CD1c-positive myeloid dendritic cell (primary cell): ENCODE measurements around the gene PALMD.

Source experiments
- DNase-seq: peaks from one replicate; pipeline ENCODE4 v3.0.0-alpha.2; 2016; ENCODE audit errors: extremely low spot score

PALMD gene

DNA sequence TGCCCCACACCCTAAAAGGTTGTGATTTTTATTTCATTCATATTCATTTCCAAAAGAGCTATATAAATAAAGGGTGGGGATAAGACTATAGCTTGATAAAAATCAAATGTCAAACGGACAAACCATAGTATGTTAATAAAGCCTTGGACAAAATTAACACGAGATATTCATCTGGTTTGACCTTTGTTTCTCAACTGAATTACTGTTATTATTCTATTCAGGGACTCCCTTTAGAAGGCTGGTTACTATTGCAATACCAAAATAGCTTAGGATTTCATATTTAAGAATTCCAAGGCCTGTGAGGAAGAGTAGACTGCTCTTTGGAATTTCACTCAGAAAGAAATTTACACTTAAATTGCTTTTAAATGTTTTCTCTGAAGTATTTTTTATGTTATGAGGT lies 10.2 kb upstream of the PALMD start:
- DNase-seq: no peak

DNA sequence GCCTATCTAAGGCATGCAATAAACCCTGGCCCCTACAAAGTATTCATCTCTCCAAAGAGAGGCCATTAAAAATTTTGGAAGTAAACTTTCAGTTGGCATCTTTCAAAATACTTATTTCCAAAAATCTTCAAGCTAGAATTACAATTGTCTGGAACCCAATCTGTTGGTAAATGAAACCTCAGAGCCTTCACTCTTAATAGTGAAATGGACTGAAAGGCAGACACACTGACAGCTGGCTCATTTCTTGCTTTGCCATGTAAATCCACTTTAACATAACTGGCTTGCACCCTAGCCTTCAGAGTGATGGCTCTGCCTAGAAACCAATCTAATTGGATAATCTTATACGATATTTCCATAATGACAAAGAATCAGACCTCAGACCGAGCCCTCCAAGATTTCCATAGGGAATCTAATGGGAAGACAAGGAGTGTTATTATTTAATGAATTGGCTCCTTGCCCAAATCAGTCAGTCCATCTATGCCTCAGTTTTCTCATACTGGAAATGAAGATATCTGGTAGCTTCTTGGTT lies 9.2 kb upstream of the PALMD start:
- DNase-seq: no peak

DNA sequence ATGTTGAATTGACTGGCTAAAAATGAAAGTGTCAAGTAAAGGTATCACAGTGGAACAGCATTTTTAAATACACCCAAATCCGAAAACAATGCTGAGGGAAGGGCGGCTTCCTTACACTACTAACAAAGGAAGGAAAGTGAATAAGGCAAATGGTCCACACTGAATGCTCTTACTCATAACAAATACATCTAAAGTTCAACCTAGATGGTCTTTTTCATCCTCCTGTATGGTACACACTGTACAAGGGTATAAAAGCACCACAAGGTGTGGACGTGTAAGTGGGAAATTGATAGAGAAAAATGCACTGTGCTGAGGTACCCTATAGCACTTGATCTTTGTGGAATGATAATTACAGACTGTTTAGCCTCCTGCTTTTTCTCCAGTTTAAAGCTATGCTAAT lies 7.1 kb upstream of the PALMD start:
- no peak for DNase-seq

DNA sequence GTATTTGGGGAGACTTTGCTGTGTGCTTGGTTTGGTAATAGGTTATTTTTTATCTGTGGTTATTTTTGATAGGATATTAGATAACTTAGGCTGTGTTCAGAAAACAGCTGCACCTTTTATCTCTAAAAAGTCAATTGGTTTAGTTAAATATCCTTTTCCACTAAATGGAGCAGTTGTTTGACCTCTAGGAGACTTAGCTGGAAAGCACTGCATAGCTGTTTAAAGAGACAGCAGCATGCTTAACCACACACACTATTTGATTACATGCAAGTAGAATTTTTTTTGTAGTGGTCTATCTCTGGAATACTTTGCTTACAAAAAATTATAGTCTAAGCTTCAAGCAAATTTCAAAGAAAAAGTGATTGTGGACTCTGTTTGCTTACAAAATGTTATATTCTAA lies 6.5 kb upstream of the PALMD start:
- DNase-seq: no peak

DNA sequence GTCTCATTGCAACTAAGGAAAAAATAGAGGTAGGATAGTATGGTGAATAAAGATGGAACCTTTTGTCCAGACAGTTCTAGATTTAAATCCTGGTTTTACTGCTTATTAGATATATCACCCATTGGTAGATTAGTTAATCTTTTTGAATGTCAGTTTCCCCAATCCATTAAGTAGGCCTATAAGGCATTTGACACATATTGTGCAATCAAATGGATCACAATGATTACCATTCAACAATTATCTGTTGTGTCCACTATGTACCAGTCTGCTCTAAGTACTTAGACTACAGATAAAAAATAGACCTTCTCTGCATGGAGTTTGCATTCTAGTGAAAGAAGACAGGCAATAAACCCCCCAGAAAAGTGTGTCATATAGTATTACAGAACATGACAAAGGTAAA lies 6.0 kb upstream of the PALMD start:
- DNase-seq: no peak

DNA sequence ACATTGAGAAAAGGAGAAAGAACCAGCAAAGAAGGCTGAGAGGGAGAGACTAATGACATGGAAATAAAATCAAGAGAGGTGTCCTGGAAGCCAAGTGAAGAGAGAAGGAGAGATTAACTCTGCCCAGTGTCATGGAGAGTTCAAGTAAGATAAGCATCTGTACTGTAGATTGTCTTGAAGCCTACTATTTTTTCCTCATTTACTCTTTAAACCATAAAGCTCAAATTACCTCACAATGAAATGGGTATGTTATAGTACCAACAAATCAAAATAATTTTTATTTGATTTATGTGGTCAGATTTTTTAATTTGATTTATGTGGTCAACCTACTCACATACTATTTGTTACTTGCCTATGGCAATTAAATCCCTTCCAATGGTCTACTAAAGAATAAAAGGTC lies 5.2 kb upstream of the PALMD start:
- no peak for DNase-seq

DNA sequence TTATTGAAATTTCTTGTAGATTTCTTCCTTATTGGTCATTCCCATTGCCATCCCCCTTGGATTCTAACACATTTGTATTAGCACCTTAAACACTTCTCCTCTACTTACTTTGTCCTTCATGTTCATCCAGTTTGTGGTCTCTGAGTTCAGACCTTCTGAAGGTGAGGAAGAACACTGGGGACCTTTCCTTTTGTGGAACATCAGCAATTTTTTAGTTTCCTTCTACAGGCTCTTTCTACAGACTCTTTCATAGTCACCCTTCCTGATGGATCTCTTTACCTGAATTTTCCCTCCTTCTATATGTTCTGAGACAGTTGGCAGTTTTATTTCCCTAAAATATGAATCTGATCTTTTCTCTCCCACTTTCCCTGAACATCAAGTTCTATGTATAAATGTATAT lies 4.4 kb upstream of the PALMD start:
- DNase-seq: no peak

DNA sequence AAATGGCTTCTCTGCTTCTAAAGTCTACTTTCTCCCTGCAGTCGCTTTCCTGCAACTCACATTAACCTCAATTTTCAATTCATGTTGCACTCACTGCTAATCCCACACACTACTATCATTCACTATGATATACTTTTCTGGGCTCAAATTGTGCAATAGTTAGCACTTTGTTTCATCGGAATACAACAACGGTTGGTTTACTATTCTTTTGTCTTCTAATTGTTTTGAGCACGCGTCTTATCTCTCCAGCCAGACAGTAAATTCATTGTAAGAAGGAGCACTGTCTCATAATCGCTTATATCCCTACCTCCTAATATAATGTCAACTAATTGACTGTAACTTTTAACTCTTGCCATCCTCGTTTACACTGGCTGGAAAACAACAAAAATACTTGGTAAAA lies 3.9 kb upstream of the PALMD start:
- no peak for DNase-seq

DNA sequence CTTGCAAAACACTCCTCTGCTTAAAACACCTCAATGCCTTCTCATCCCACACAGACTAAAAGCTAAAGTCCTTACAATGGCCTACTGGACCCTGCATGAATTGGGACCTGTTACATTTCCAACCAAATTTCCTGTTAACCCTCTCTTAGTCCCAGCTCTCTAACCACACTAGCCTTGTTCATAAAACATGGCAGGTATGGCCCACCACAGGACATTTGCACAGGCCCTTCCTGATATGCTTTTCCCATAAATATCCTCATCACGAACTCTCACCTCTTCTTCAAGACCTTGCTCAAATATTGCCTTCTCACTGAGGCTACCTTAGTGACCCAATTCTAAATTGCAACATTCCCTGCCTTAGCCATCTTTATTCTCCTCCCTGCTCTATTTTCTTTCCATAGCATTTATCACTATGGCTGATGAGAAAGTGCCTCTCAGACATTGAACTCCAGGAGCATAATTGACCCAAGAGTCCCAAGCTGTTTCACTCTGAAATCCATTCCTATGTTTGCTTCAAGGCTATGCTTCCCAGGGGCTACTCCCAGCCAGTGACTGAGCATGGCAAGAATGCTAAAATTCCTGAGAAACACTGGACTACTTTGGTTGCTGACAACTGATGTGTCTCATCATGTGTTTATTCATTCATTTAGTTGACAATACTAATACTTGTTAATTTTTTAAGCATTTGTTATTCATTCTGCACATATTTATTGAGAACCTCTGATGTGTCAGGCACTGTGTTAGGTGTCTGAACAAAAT lies 2.7 kb upstream of the PALMD start:
- DNase-seq: no peak

DNA sequence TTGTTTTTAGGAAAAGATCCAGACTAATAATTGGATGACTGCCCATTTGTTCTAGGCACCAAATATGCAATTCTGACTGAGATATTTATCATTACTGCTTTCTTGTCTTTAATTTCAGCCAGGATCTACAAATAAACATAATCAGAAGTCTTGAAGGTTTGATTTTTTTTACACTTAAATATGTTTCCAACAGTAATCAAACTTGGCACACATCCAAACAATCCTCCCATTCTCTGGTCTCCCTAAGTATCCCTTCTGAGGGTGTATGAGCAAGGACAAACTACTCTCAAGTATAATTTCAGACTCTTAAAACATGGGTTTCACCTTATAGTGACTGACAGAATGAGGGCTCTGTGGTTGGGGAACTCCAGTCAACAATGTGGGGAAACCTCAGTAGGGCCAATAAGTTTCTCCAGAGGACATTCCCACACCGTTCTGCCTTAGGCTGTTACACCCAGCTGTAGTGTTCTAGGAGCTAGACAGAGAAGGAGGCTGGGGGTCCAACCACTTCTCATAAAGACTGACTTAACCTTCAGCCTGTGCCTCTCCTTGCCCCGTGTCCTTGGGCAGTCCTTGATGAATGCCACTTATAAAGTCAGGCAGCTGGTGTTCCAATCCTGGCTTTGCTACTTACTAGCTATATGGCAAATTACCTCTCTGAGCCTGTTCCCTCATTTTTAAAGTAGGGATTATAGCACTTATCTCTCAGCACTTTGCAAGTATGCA lies 1.5 kb upstream of the PALMD start:
- no peak for DNase-seq

DNA sequence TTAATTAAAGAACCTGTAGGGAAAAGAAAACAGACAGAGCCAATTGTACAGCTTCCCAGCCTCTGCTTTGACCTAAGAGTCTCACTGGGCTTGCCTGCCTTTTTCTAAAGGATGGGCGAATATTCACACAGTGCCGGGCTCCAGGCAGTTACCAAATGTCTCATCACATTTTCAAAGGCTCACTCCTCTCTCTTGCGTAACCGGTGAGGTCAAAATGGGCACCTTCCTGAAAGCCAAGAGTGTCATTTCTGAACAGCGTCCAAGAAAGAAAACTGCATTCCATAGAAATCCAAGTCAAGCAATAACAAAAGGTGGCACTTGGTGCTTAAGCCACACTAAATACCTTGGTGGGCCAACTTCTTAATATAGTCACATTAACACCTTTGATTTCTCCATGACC lies 710 bp upstream of the PALMD start:
- DNase-seq: no peak

DNA sequence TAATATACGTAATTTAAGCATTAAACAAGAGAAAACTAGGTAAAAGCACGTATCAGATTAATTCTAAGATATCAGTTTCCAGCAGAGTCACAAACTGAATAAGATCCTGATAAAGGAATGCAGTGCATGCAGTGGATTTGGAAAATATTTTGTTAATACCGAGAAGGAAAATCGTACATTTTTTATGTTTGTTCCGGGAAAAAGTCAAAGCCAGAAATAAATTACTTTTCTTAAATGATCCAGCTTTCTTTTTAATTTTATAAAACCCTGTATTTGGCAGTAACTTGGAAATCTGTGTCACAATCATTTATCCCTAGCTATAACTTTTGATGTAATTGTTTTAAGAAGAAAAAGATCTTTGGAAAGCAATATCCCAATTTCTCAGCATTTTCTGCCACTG lies 955 bp downstream of the PALMD start:
- DNase-seq: no peak

DNA sequence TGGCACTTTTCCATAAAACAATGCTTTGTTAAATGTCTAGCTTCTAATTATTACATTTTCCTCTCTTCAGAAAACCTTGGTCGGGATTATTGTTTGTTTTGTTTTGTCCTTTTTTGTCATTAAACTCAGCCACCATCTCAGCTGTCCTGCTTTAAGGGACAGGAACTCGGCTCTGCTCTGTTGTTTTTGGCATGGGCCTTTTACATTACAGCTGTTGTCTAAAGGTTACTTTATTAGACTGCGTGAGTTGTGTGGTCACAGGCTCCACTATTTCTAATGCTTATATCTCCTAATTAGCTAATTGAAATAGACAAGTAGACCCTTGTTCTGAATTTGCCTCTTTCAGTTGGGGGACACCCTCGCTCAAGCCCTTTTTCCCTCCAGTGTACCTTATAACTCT lies 1.6 kb downstream of the PALMD start:
- DNase-seq: no peak

DNA sequence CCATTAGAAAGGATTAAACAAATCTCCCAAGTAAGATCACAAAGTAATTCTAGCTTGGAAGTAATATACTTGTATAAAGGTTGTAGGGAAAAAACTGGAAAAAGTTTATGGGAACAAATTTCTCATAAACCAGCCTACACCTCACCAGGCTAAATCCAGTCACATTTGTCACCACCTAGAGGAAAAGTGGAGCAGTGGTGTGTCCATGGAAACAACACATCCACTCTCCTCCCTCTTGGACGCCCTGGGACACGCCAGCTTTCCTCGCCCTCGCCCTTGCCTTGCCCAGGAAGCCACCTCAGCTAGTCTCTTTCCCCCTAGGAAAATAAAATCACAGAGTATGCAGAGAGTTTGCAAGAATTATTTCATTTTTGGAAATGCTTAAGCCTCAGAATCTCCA lies 2.2 kb downstream of the PALMD start:
- DNase-seq: no peak

DNA sequence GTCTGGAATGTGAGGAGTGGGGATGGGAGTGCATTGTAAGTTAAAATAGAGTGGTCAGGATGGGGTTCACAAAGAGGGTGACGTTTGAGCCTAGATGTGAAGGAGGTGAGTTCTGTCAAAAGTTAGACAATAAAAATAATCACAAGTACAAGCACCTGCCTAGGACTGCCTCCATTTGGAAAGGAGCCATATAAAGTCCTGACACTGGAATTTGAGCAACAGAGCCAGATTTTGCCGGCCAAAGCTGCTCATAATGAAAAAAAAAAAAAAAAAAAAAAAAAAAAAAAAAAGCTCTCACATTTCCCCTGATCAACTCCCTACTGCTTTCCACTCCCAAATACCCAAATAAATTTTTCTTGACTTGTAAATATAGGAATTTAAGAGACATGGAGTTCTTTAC lies 4.1 kb downstream of the PALMD start:
- no peak for DNase-seq

DNA sequence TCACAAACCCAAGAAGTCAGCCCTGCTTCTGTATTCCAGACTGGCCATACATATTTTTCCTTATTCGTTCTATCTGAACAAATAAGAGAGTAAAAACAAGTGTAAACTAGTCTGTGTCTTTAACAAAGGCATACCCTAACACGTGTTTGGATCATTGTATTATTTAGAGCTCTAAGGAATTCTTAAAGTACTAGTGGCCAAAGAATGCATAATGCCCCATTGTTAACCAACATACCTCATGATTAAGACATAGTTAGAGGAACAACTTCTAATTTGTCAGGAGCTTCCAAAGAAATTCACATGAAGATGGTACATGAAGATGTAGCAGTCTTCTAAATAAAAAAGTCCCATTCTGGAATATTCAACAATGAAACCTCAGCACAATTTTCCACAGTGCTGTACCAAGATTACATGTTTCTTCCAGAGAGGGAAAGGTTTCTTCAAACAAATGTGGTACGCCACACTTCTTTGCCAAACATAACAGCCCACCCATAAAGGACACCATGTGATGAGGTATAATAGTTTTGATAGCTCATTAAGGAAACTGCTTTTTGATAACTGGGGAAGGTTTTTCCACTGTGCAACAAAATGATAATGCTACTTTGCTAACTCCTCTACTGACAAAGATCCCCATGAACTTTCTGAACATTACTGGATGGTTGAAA lies 5.0 kb downstream of the PALMD start:
- DNase-seq: no peak

DNA sequence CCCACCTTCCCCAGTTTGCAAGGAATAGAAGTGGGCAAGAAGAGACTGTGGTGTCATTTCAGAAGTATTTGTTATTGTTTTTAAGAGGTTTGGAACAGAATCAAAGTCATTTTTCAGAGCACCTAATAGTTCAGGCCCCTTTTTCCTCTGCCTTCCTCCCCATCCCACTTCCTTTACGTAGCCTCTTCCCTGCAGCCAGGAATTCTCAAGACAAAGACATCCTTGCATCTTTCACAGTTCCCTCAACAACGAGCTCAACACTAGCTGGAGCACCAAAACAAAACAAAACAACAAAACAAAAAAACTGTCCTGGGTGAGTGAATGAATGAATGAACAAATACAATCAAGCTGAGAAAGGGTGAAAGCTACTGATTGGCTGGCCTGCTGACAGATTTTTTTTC lies 7.0 kb downstream of the PALMD start:
- DNase-seq: no peak

DNA sequence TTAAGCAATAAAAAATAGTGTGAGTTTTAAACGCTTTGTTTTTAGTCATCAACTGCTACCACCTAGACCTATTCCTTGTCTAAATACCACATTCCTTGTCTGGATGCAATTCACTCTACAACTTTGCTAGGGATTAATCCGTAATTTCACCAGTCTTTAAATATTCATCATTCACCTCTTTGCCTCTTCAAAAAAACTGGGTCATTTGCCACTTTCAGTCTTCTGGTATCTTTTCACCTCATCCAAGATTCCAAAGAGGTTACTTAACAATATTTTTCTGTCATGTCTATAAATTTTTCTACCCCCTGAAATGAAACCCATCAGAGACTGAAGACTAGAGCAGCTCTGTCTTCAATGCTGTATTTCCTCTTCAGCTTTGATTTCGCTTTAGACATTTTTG lies 9.5 kb downstream of the PALMD start:
- no peak for DNase-seq

DNA sequence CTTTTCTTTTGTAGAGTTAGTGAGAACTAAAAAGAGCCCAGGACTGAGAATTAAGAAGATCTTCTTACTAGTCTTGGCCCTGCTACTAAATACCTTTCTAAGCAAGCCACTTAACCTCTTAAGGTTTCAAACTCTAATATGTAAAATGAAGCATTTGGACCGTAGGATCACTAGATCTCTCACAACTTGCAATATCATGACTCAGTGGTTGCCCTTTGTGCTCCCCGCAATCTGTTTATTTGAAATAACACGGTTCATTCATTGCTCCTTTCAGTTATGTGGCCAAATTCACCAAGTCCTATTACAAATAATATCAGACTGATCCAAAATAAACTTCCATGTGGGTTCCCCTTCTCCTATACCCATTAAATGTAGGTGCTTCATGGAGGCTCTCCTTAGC lies 10.8 kb downstream of the PALMD start:
- DNase-seq: no peak

DNA sequence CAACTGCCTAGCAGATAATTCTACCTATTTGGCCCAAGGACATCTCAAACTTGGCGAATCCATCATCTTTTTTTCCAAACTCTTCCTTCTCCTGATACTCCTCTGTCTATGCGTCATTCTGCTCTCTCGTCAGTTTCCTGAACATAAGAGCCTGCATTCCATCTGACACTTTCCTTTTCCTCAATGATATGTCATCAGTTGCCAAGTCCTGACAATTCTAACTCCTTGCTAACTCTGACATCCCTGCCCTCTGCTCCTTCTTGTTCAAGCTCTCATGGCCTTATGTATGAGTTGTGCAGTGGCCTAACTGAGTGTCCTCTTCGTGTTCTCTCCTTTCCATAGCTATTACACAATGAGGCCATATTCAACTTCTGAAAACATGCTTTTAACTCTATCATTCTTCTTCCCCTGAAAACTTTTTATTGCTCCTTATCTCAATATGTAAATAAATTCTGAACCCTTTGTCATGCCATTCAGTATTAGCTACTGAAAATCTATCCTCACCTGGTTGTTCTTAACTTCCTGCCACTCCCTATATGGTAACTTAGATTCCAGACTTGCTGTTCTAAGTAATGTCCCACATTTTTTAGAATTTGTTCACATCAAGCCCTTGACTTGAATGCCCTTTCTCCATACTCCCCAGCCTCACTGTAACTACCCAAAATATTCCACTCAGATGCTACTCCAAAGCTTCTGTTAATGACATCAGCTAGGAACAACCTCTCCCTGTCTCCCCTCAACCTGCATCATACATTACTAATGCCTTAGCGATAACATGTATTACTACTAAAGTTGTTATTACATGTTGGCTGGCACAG lies 11.5 kb downstream of the PALMD start:
- no peak for DNase-seq

DNA sequence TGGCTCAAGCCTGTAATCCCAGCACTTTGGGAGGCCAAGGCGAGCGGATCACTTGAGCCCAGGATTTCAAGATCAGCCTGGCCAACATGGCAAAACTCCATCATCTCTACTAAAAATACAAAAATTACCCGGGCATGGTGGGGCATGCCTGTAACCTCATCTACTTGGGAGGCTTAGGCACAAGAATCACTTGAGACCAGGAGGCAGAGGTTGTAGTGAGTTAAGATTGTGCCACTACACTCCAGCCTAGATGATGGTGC lies 12.0 kb downstream of the PALMD start:
- no peak for DNase-seq

DNA sequence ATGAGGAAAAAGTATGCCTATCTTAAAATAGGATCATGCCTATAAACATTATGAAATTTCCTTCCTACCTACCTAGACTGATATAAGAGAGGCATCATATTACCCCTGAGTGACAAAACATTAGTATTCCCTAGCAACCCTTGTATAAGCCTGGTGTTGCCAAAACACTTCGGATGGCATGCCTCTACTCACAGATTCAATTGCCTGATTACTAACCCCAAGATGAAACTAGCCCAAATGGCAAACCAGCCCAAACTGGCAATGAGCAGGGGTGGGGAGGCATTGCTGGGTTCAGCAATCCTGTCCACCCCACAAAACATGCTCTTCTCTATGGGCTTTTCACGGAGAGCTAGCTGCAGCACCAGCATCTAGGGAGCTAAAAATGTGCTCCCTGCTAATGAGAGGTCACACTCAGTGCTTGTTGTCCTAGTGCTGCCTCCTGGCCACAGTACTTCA lies 13.9 kb downstream of the PALMD start:
- DNase-seq: no peak
